GM23338 (cell line): Measurements from ENCODE around the gene MTHFSD. TPM values are rescaled to one million over a fixed set of nuclear protein-coding genes. Genes with fewer than 3 reads are reported as not detected.

Source experiments
- ATAC-seq: fragments of 200-7000 bp; cut with Tn5 transposase; 3 replicates; pipeline ENCODE4 v1.9.1; 2020
- DNase-seq: peaks from one replicate; pipeline ENCODE4 v3.0.0-alpha.2; 2015; ENCODE audit warnings: low spot score
- H2AFZ ChIP-seq: fragments of 200-600 bp; sonication (generic); 2 replicates; pipeline ENCODE4 v1.8.0; 2016; ENCODE audit warnings: antibody characterized with exemption, mild to moderate bottlenecking, moderate library complexity
- H3F3A ChIP-seq: fragments of 200-600 bp; sonication (generic); replicated peaks from 2 replicates; pipeline ENCODE4 v1.8.0; 2017; ENCODE audit warnings: antibody characterized with exemption, mixed run types, low read depth
- H3K27ac ChIP-seq: fragments of 200-600 bp; sonication (generic); 2 replicates; pipeline ENCODE4 v1.6.1; 2016; ENCODE audit warnings: low read depth
- H3K27me3 ChIP-seq: fragments of 200-600 bp; sonication (generic); 2 replicates; pipeline ENCODE4 v1.8.0; 2016; ENCODE audit warnings: mild to moderate bottlenecking, mixed run types, moderate library complexity; ENCODE audit not compliant: insufficient read depth
- H3K36me3 ChIP-seq: fragments of 200-600 bp; sonication (generic); 2 replicates; pipeline ENCODE4 v1.8.0; 2016; ENCODE audit warnings: mild to moderate bottlenecking; ENCODE audit not compliant: insufficient read depth
- H3K4me1 ChIP-seq: fragments of 200-600 bp; sonication (generic); 2 replicates; pipeline ENCODE4 v1.8.0; 2016; ENCODE audit warnings: mild to moderate bottlenecking, moderate library complexity; ENCODE audit not compliant: insufficient read depth
- H3K4me2 ChIP-seq: fragments of 200-600 bp; sonication (generic); 2 replicates; pipeline ENCODE4 v1.7.1; 2017; ENCODE audit warnings: mixed run types
- H3K4me3 ChIP-seq: fragments of 200-600 bp; sonication (generic); 2 replicates; pipeline ENCODE4 v1.6.1; 2016; ENCODE audit warnings: mixed run types
- H3K79me2 ChIP-seq: fragments of 200-600 bp; sonication (generic); replicated peaks from 2 replicates; pipeline ENCODE4 v1.8.0; 2017; ENCODE audit warnings: mild to moderate bottlenecking; ENCODE audit not compliant: insufficient read depth
- H3K9me2 ChIP-seq: fragments of 200-600 bp; sonication (generic); 2 replicates; pipeline ENCODE4 v1.8.0; 2017; ENCODE audit not compliant: insufficient read depth
- H4K20me1 ChIP-seq: fragments of 200-600 bp; sonication (generic); replicated peaks from 2 replicates; pipeline ENCODE4 v1.8.0; 2017; ENCODE audit warnings: mild to moderate bottlenecking; ENCODE audit not compliant: insufficient read depth
- H3K27ac Mint-ChIP-seq: 2 replicates; pipeline ENCODE4 v1.8.0; 2020; ENCODE audit warnings: inconsistent platforms, mild to moderate bottlenecking, moderate library complexity, mixed read lengths
- H3K27me3 Mint-ChIP-seq: 3 replicates; pipeline ENCODE4 v1.8.0; 2022; ENCODE audit warnings: low read depth, mild to moderate bottlenecking, moderate library complexity, mixed read lengths, inconsistent platforms; ENCODE audit not compliant: insufficient read depth, poor library complexity
- H3K36me3 Mint-ChIP-seq: 3 replicates; pipeline ENCODE4 v1.8.0; 2021; ENCODE audit warnings: low read depth, mild to moderate bottlenecking, inconsistent platforms, moderate library complexity, mixed read lengths
- H3K4me1 Mint-ChIP-seq: 3 replicates; pipeline ENCODE4 v1.8.0; 2020; ENCODE audit warnings: mild to moderate bottlenecking, inconsistent platforms, mixed read lengths
- H3K4me3 Mint-ChIP-seq: 3 replicates; pipeline ENCODE4 v1.8.0; 2021; ENCODE audit warnings: moderate library complexity, mild to moderate bottlenecking, inconsistent platforms, mixed read lengths
- H3K9me3 Mint-ChIP-seq: 3 replicates; pipeline ENCODE4 v1.8.0; 2020; ENCODE audit warnings: moderate library complexity, mild to moderate bottlenecking, inconsistent platforms, mixed read lengths
- CREB1 ChIP-seq: fragments of 250-450 bp; sonication (Bioruptor Pico); IDR thresholded peaks from 2 replicates; pipeline ENCODE4 v1.5.0; 2020; ENCODE audit warnings: low read depth, mild to moderate bottlenecking, moderate library complexity
- CTCF ChIP-seq, 2 experiments: fragments of 200-600 bp in 1 of 2; sonication (generic) in 1 of 2; conservative IDR thresholded peaks; 2 replicates each; pipeline versions ENCODE4 v1.5.1 to v1.6.1; 2016 to 2017; ENCODE audit warnings: antibody characterized with exemption in 2 of 2, low read depth in 2 of 2, mild to moderate bottlenecking in 2 of 2, moderate library complexity in 1 of 2
- ETS1 ChIP-seq: IDR thresholded peaks from 2 replicates; pipeline ENCODE4 v1.6.1; 2016; ENCODE audit warnings: antibody characterized with exemption
- EZH2 ChIP-seq: fragments of 200-600 bp; sonication (generic); IDR thresholded peaks from one replicate; pipeline ENCODE4 v1.8.0; 2017; ENCODE audit warnings: antibody characterized with exemption, mild to moderate bottlenecking, low read depth; ENCODE audit not compliant: unreplicated experiment
- EZH2phosphoT487 ChIP-seq: fragments of 200-600 bp; sonication (generic); IDR thresholded peaks from one replicate; pipeline ENCODE4 v1.8.1; 2018; ENCODE audit warnings: antibody characterized with exemption; ENCODE audit not compliant: unreplicated experiment
- NANOG ChIP-seq: IDR thresholded peaks from 2 replicates; pipeline ENCODE4 v1.6.1; 2016; ENCODE audit warnings: antibody characterized with exemption, borderline replicate concordance
- POLR2AphosphoS5 ChIP-seq: IDR thresholded peaks from 2 replicates; pipeline ENCODE4 v1.6.1; 2016; ENCODE audit warnings: antibody characterized with exemption, low read depth
- REST ChIP-seq: IDR thresholded peaks from one replicate; pipeline ENCODE4 v1.6.1; 2018; ENCODE audit warnings: antibody characterized with exemption; ENCODE audit not compliant: unreplicated experiment
- STAT1 ChIP-seq: IDR thresholded peaks from one replicate; pipeline ENCODE4 v1.6.1; 2016; ENCODE audit warnings: antibody characterized with exemption; ENCODE audit not compliant: unreplicated experiment
- ZNF114 ChIP-seq: fragments of 250-450 bp; sonication (Bioruptor Pico); IDR thresholded peaks from 2 replicates; pipeline ENCODE4 v1.5.0; 2020; ENCODE audit warnings: mild to moderate bottlenecking, moderate library complexity
- ZNF331 ChIP-seq: fragments of 250-450 bp; sonication (Bioruptor Pico); IDR thresholded peaks from 2 replicates; pipeline ENCODE4 v1.5.0; 2020; ENCODE audit warnings: low read depth, mild to moderate bottlenecking, moderate library complexity
- polyA plus RNA-seq: library from polyadenylated mRNA; unstranded; fragments of >200 nt; fragmentation: Nextera tagmentation; extraction: Ambion mirVana; gene quantifications from 2 replicates; pipeline ENCODE4 v1.2.1, GENCODE V29; 2016
- total RNA-seq: library from RNA; depleted of rRNA; stranded (reverse); fragments of >200 nt; shearing (Covaris generic); gene quantifications from 2 replicates; pipeline ENCODE4 v1.2.3, GENCODE V29; 2014

The MTHFSD gene
- total and polyA plus RNA-seq, 2 experiments from 2014 or later = 7.2 to 8.1 TPM

GRCh38 chr16:86559802-86560305, 4.8 kb upstream of the MTHFSD start:
- Histone ChIP-seq H3K27me3 (peaks cover 24% of the 10 kb centered on the region), H3K4me3 (no peak overlapping the region), H3K27ac (no peak overlapping the region), H2AFZ (no peak overlapping the region), H3F3A (no peaks in the 10 kb centered on the region), H3K36me3 (no peaks in the 10 kb centered on the region), H4K20me1 (peaks cover 4% of the 10 kb centered on the region; the same call in 1 of the 2 replicates), H3K9me2 (no peaks in the 10 kb centered on the region), H3K4me2 (no peak overlapping the region), H3K4me1 (peaks cover 9% of the 10 kb centered on the region), H3K79me2 (no peaks in the 10 kb centered on the region)
- peaks cover 17% of the 10 kb centered on the region; the same call in 2 of the 3 replicates for H3K4me1 Mint-ChIP-seq
- no peak overlapping the region for H3K4me3 Mint-ChIP-seq
- no peak for ATAC-seq
- TF ChIP-seq ETS1 = no peak
- no peak for TF ChIP-seq CREB1 (CRISPR knock-in tag)
- no peak for TF ChIP-seq EZH2phosphoT487
- no peak for TF ChIP-seq CTCF (conservative IDR thresholded peaks at IDR 0.05; ENCODE audit: low read depth in 2 of 2)
- no peak for TF ChIP-seq EZH2
- TF ChIP-seq STAT1 = no peak
- no peak for TF ChIP-seq POLR2AphosphoS5
- TF ChIP-seq ZNF331 = no peak
- no peak for TF ChIP-seq NANOG
- TF ChIP-seq ZNF114 = no peak
- no peak for TF ChIP-seq REST
- H3K27ac Mint-ChIP-seq = no peak overlapping the region
- peaks cover 38% of the 10 kb centered on the region for H3K27me3 Mint-ChIP-seq
- no peak for DNase-seq
- no peaks in the 10 kb centered on the region; the same call in 2 of the 3 replicates for H3K9me3 Mint-ChIP-seq
- no peaks in the 10 kb centered on the region for H3K36me3 Mint-ChIP-seq
